Choroid plexus epithelial cell (primary cell): ENCODE measurements around the gene CCR8.
"Not testable (repeated sequence)": the region's sequence is repeated elsewhere in the genome, so short reads cannot be mapped to it uniquely, and the experiment has no call there.

ENCODE experiments used
- DNase-seq: peaks from one replicate; pipeline ENCODE4 v3.0.0-alpha.2; 2010; ENCODE audit warnings: low read depth
- H3K4me3 ChIP-seq: 2 replicates; pipeline ENCODE4 v1.5.1; 2011; ENCODE audit warnings: low read depth, mild to moderate bottlenecking, control low read depth, low read length, moderate library complexity
- CTCF ChIP-seq: conservative IDR thresholded peaks from 2 replicates; pipeline ENCODE4 v1.5.1; 2011; ENCODE audit warnings: low read depth, mild to moderate bottlenecking, control low read depth, inconsistent platforms, low read length, moderate library complexity

Gene CCR8

GRCh38 chr3:39346785-39347585, 17.5 kb downstream of the CCR8 start:
- DNase-seq, result no peak
- no peak overlapping the region for H3K4me3 ChIP-seq
- no peak for TF ChIP-seq CTCF

- no peak for TF ChIP-seq CTCF
- no peak overlapping the region for H3K4me3 ChIP-seq
- DNase-seq, result no peak
Measured at GRCh38 chr3:39347586-39347876, 18.0 kb downstream of the CCR8 start.

- no peak for TF ChIP-seq CTCF
- no peak overlapping the region for H3K4me3 ChIP-seq
- DNase-seq, result no peak
Measured at GRCh38 chr3:39349080-39349479, 19.6 kb downstream of the CCR8 start.

GRCh38 chr3:39350714-39351113, 21.2 kb downstream of the CCR8 start:
- H3K4me3 ChIP-seq, result no peak overlapping the region
- DNase-seq, result no peak
- TF ChIP-seq CTCF, result no peak

GRCh38 chr3:39351134-39351533, 21.6 kb downstream of the CCR8 start:
- not testable (repeated sequence) for DNase-seq, H3K4me3 ChIP-seq

- DNase-seq, H3K4me3 ChIP-seq: not testable (repeated sequence)
Measured at GRCh38 chr3:39353168-39353927, 23.8 kb downstream of the CCR8 start.

- no peak for DNase-seq
- H3K4me3 ChIP-seq, result no peak overlapping the region
- no peak for TF ChIP-seq CTCF
Measured at GRCh38 chr3:39358333-39358732, 28.8 kb downstream of the CCR8 start.

- TF ChIP-seq CTCF, result no peak
- no peak overlapping the region for H3K4me3 ChIP-seq
- no peak for DNase-seq
Measured at GRCh38 chr3:39361252-39361927, 31.9 kb downstream of the CCR8 start.
